RWPE1 (cell line): ENCODE measurements around the gene MT1E.

ENCODE experiments used
- CTCF ChIA-PET: fragments of 350-600 bp; sonication (Branson Sonifier 250); formaldehyde crosslinking; extraction: SDS; loops from one replicate; lab custom pipeline; 2021; lab: Yijun Ruan, JAX
- POLR2A ChIA-PET: fragments of 400-600 bp; formaldehyde crosslinking; extraction: SDS; loops from one replicate; lab custom pipeline; 2020; ENCODE audit warnings: antibody characterized with exemption; ENCODE audit not compliant: low non-redundant PET; lab: Yijun Ruan, JAX
- DNase-seq: peaks from one replicate; pipeline ENCODE4 v3.0.0; 2012; ENCODE audit warnings: low spot score
- H3K27ac ChIP-seq: fragments of 450-650 bp; 2 replicates; pipeline ENCODE4 v1.5.1; 2017
- CTCF ChIP-seq: fragments of 450-650 bp; conservative IDR thresholded peaks from 2 replicates; pipeline ENCODE4 v1.5.1; 2017; ENCODE audit warnings: low read depth, mild to moderate bottlenecking

The MT1E gene

GRCh38 chr16:56649820-56650219 lies 24.2 kb downstream of the MT1E start:
- peak; percentile 58 for DNase-seq
- no peak for TF ChIP-seq CTCF
- POLR2A ChIA-PET: no interaction called here
- no peak overlapping the region for H3K27ac ChIP-seq
- CTCF ChIA-PET: interaction anchor here (1.1 kb wide), 1 partner anchor 26 kb away, joined by 3 read pairs; no protein-coding TSS in a partner anchor

GRCh38 chr16:56651586-56651985 lies 26.0 kb downstream of the MT1E start, which contains the start of gene MT1B:
MT1B (plus strand) TSS chr16:56651886; CDS start chr16:56651954, 68 bp downstream.
- ChIA-PET CTCF (no interaction called here), POLR2A (no interaction called here)
- no peak for DNase-seq
- TF ChIP-seq CTCF: no peak
- no peak within 1 kb of the TSS for H3K27ac ChIP-seq

- TF ChIP-seq CTCF: no peak
- no peak overlapping the region for H3K27ac ChIP-seq
- DNase-seq: no peak
- ChIA-PET POLR2A (no interaction called here), CTCF (no interaction called here)
Observed at GRCh38 chr16:56652600-56652999, 27.0 kb downstream of the MT1E start.

GRCh38 chr16:56653218-56653617 lies 27.6 kb downstream of the MT1E start:
- no peak overlapping the region for H3K27ac ChIP-seq
- no peak for TF ChIP-seq CTCF
- ChIA-PET POLR2A (no interaction called here), CTCF (no interaction called here)
- no peak for DNase-seq

- H3K27ac ChIP-seq: peak within 1 kb of the TSS; percentile 71
- peak; percentile 91 for DNase-seq
- CTCF ChIA-PET: no interaction called here
- no peak for TF ChIP-seq CTCF
- POLR2A ChIA-PET: no interaction called here
Observed at GRCh38 chr16:56657555-56658326, 32.2 kb downstream of the MT1E start, which contains the start of gene MT1F. MT1F (plus strand) TSS chr16:56657959; CDS start chr16:56658059, 100 bp downstream.

- POLR2A ChIA-PET: no interaction called here
Observed at GRCh38 chr16:56658327-56658875, 32.8 kb downstream of the MT1E start.

More at GRCh38 chr16:56658327-56658875, 32.8 kb downstream of the MT1E start:
- H3K27ac ChIP-seq: peak overlapping the region; percentile 71
- CTCF ChIA-PET: no interaction called here
- no peak for DNase-seq
- no peak for TF ChIP-seq CTCF
